ENCODE data around the gene IL17RD.

IL17RD gene

DNA sequence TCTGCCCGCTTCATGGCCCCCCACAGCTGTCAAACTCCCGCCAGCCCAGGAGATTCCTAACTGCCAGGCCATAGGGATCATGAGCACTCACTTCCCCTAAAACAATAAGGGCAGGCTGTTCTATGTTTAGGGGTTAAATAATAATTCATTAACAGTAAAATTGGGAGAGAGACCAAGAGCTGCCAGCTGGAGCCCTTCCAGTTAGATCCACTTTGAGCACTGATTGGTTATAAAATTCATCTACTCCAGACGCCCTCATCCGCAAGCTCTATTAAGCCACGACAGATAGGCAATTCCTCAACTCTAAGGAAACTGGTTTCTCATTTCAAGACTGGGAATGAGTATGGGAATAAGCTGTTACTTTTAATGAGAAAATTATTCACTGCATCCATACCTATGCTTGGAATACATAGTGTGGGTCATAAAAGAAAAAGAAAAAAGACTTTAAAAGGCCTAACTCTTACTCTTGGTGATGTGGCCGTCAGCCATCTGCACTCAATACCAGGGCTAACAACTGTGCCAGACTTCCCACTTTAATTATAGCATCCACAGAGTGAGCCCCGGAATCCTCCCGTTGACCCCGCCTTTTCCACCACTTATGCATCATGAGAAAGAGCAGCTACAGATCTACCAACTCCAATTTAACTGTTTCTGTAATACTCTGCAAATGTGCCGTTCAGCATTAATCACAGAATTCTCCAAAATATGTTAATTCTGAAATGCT is 44.5 kb downstream of the IL17RD start:
- H2BK12ac ChIP-seq (ENCODE audit: low read length) = no peak overlapping the region
- no peaks in the 10 kb centered on the region for H3K79me1 ChIP-seq (ENCODE audit: low read length)
- no peak for DNase-seq
- H4K12ac ChIP-seq (ENCODE audit: low read depth, low read length) = no peak overlapping the region
- H3K27me3 ChIP-seq (ENCODE audit: insufficient read depth, low read length) = no peaks in the 10 kb centered on the region
- no peak overlapping the region for H3K9ac ChIP-seq (ENCODE audit: low read length)
- H3K36me3 ChIP-seq (ENCODE audit: control insufficient read depth in 1 of 2, insufficient read depth in 2 of 2, low read length in 2 of 2) = no peaks in the 10 kb centered on the region
- no peaks in the 10 kb centered on the region for H3K79me2 ChIP-seq (ENCODE audit: control insufficient read depth, insufficient read depth, low read length, poor library complexity)
- H4K91ac ChIP-seq (ENCODE audit: low read depth, low read length) = no peak overlapping the region
- WGBS (ENCODE audit: extremely low coverage, insufficient coverage, insufficient read length) = no CpG with 5 or more reads among the region's 10 CpGs
- H2BK120ac ChIP-seq (ENCODE audit: insufficient read depth, low read length, poor library complexity) = no peak overlapping the region
- H3K4ac ChIP-seq (ENCODE audit: low read depth, low read length) = no peak overlapping the region
- no peaks in the 10 kb centered on the region for H3K4me1 ChIP-seq (ENCODE audit: control insufficient read depth in 1 of 2, insufficient read depth in 2 of 2, low read length in 2 of 2)
- H3K23ac ChIP-seq (ENCODE audit: low read length) = no peak overlapping the region
- H2BK5ac ChIP-seq (ENCODE audit: low read depth, low read length, poor library complexity) = no peak overlapping the region
- no peak overlapping the region for H3K27ac ChIP-seq (ENCODE audit: low read depth, low read length)
- no peaks in the 10 kb centered on the region for H3K9me3 ChIP-seq (ENCODE audit: insufficient read depth, low read depth, low read length)
- no peak overlapping the region for H3K4me2 ChIP-seq (ENCODE audit: low read length)
- H2AK5ac ChIP-seq (ENCODE audit: low read length) = no peak overlapping the region
- no peak overlapping the region for H2AFZ ChIP-seq (ENCODE audit: insufficient read depth, low read length, poor library complexity)
- H4K8ac ChIP-seq (ENCODE audit: low read depth, low read length) = no peak overlapping the region
- no peak overlapping the region for H3K14ac ChIP-seq (ENCODE audit: low read length)
- no peak overlapping the region for H3K4me3 ChIP-seq (ENCODE audit: low read depth, low read length)
- H3K18ac ChIP-seq (ENCODE audit: low read length) = no peak overlapping the region

DNA sequence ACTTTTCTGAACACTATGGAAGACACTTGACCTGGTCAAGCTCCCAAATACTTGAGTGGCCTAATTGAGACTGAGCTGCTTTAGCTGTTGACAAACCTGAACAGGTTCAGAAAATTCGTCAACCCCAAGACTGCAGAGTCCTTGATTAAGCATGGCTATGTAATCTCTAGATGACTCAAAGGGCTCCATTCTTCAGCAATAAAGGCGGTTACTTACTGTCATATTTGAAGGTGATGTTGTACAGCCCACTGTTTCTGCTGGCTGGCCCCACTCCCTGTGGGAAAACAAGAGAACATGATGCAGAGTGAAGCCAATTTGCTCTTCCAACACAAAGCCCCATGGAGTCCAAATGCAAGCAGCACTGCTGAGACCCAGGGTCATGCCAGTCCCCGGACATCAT is 45.1 kb downstream of the IL17RD start:
- WGBS (ENCODE audit: extremely low coverage, insufficient coverage, insufficient read length) = no CpG with 5 or more reads among the region's 3 CpGs
- Histone ChIP-seq H3K4me1 (ENCODE audit: control insufficient read depth in 1 of 2, insufficient read depth in 2 of 2, low read length in 2 of 2) (no peaks in the 10 kb centered on the region), H3K4ac (ENCODE audit: low read depth, low read length) (no peak overlapping the region), H3K27ac (ENCODE audit: low read depth, low read length) (no peak overlapping the region), H2AK5ac (ENCODE audit: low read length) (no peak overlapping the region), H4K91ac (ENCODE audit: low read depth, low read length) (no peak overlapping the region), H3K4me2 (ENCODE audit: low read length) (no peak overlapping the region), H2AFZ (ENCODE audit: insufficient read depth, low read length, poor library complexity) (no peak overlapping the region), H3K9ac (ENCODE audit: low read length) (no peak overlapping the region), H3K23ac (ENCODE audit: low read length) (no peak overlapping the region), H3K14ac (ENCODE audit: low read length) (no peak overlapping the region), H3K36me3 (ENCODE audit: control insufficient read depth in 1 of 2, insufficient read depth in 2 of 2, low read length in 2 of 2) (no peaks in the 10 kb centered on the region), H3K79me2 (ENCODE audit: control insufficient read depth, insufficient read depth, low read length, poor library complexity) (no peaks in the 10 kb centered on the region), H3K79me1 (ENCODE audit: low read length) (no peaks in the 10 kb centered on the region), H3K18ac (ENCODE audit: low read length) (no peak overlapping the region), H4K12ac (ENCODE audit: low read depth, low read length) (no peak overlapping the region), H2BK5ac (ENCODE audit: low read depth, low read length, poor library complexity) (no peak overlapping the region), H3K27me3 (ENCODE audit: insufficient read depth, low read length) (no peaks in the 10 kb centered on the region), H3K9me3 (ENCODE audit: insufficient read depth, low read depth, low read length) (no peaks in the 10 kb centered on the region), H2BK12ac (ENCODE audit: low read length) (no peak overlapping the region), H2BK120ac (ENCODE audit: insufficient read depth, low read length, poor library complexity) (no peak overlapping the region), H3K4me3 (ENCODE audit: low read depth, low read length) (no peak overlapping the region), H4K8ac (ENCODE audit: low read depth, low read length) (no peak overlapping the region)
- no peak for DNase-seq

DNA sequence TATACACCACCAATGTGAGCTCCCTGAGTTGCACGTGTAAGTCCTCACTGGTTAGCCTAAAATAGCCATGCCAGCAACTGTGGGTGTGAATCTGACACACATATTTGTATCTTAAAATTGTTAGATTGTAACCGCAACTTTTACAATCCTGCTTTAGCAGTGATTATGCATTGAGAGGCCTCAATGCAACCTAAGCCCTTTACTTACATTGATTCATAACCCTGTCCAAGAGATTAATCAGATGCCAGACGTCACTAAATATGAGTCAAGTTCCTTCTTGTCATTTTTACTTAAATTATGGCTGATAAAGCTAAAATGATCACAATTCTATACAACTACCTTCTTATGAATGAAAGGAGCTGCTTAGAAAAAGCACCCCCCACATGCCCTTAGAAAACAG is 46.9 kb downstream of the IL17RD start:
- Histone ChIP-seq H2BK120ac (ENCODE audit: insufficient read depth, low read length, poor library complexity) (no peak overlapping the region), H3K36me3 (ENCODE audit: control insufficient read depth in 1 of 2, insufficient read depth in 2 of 2, low read length in 2 of 2) (peaks cover 0 to 1% of the 10 kb centered on the region in 2 experiments), H2BK5ac (ENCODE audit: low read depth, low read length, poor library complexity) (no peak overlapping the region), H3K4me3 (ENCODE audit: low read depth, low read length) (no peak overlapping the region), H3K23ac (ENCODE audit: low read length) (no peak overlapping the region), H3K4me1 (ENCODE audit: control insufficient read depth in 1 of 2, insufficient read depth in 2 of 2, low read length in 2 of 2) (no peaks in the 10 kb centered on the region), H3K79me2 (ENCODE audit: control insufficient read depth, insufficient read depth, low read length, poor library complexity) (no peaks in the 10 kb centered on the region), H2AK5ac (ENCODE audit: low read length) (no peak overlapping the region), H3K27me3 (ENCODE audit: insufficient read depth, low read length) (no peaks in the 10 kb centered on the region), H3K4ac (ENCODE audit: low read depth, low read length) (no peak overlapping the region), H3K9me3 (ENCODE audit: insufficient read depth, low read depth, low read length) (no peaks in the 10 kb centered on the region), H3K18ac (ENCODE audit: low read length) (no peak overlapping the region), H3K14ac (ENCODE audit: low read length) (no peak overlapping the region), H2AFZ (ENCODE audit: insufficient read depth, low read length, poor library complexity) (no peak overlapping the region), H3K4me2 (ENCODE audit: low read length) (no peak overlapping the region), H4K8ac (ENCODE audit: low read depth, low read length) (no peak overlapping the region), H3K27ac (ENCODE audit: low read depth, low read length) (no peak overlapping the region), H3K9ac (ENCODE audit: low read length) (no peak overlapping the region), H4K12ac (ENCODE audit: low read depth, low read length) (no peak overlapping the region), H2BK12ac (ENCODE audit: low read length) (no peak overlapping the region), H3K79me1 (ENCODE audit: low read length) (no peaks in the 10 kb centered on the region), H4K91ac (ENCODE audit: low read depth, low read length) (no peak overlapping the region)
- WGBS (ENCODE audit: extremely low coverage, insufficient coverage, insufficient read length) = no CpG with 5 or more reads among the region's 3 CpGs
- no peak for DNase-seq

DNA sequence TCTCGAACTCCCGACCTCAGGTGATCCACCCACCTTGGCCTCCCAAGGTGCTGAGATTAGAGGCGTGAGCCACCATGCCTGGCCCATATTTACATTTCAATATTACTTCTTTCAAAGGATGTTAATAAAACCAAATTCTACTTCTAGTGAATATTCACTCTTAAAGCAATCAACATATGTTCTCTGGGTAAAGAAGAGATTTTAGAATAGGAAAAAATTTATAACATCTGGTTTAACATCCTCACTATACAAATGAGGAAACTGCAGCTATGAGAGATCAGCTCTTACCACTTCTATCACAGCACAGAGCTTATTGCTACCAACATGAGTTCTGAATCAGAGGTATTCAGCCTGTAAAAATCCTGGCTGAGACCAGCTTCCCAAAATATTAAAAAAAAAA is 48.7 kb downstream of the IL17RD start:
- H3K4me3 ChIP-seq (ENCODE audit: low read depth, low read length) = no peak overlapping the region

More for the DNA sequence above, 48.7 kb downstream of the IL17RD start:
- H4K91ac ChIP-seq (ENCODE audit: low read depth, low read length) = no peak overlapping the region
- no peak overlapping the region for H2AFZ ChIP-seq (ENCODE audit: insufficient read depth, low read length, poor library complexity)
- no peak overlapping the region for H2BK12ac ChIP-seq (ENCODE audit: low read length)
- H3K79me2 ChIP-seq (ENCODE audit: control insufficient read depth, insufficient read depth, low read length, poor library complexity) = no peaks in the 10 kb centered on the region
- no peak overlapping the region for H2BK5ac ChIP-seq (ENCODE audit: low read depth, low read length, poor library complexity)
- no peak overlapping the region for H3K23ac ChIP-seq (ENCODE audit: low read length)
- H4K8ac ChIP-seq (ENCODE audit: low read depth, low read length) = no peak overlapping the region
- no peaks in the 10 kb centered on the region for H3K4me1 ChIP-seq (ENCODE audit: control insufficient read depth in 1 of 2, insufficient read depth in 2 of 2, low read length in 2 of 2)
- no peaks in the 10 kb centered on the region for H3K79me1 ChIP-seq (ENCODE audit: low read length)
- no peak for DNase-seq
- H3K14ac ChIP-seq (ENCODE audit: low read length) = no peak overlapping the region
- H3K4ac ChIP-seq (ENCODE audit: low read depth, low read length) = no peak overlapping the region
- no peak overlapping the region for H2BK120ac ChIP-seq (ENCODE audit: insufficient read depth, low read length, poor library complexity)
- H3K4me2 ChIP-seq (ENCODE audit: low read length) = no peak overlapping the region
- H3K18ac ChIP-seq (ENCODE audit: low read length) = no peak overlapping the region
- no peaks in the 10 kb centered on the region for H3K9me3 ChIP-seq (ENCODE audit: insufficient read depth, low read depth, low read length)
- peaks cover 0 to 1% of the 10 kb centered on the region in 2 experiments for H3K36me3 ChIP-seq (ENCODE audit: control insufficient read depth in 1 of 2, insufficient read depth in 2 of 2, low read length in 2 of 2)
- H2AK5ac ChIP-seq (ENCODE audit: low read length) = no peak overlapping the region
- H3K9ac ChIP-seq (ENCODE audit: low read length) = no peak overlapping the region
- no peak overlapping the region for H4K12ac ChIP-seq (ENCODE audit: low read depth, low read length)
- H3K27me3 ChIP-seq (ENCODE audit: insufficient read depth, low read length) = no peaks in the 10 kb centered on the region
- WGBS (ENCODE audit: extremely low coverage, insufficient coverage, insufficient read length) = no CpG with 5 or more reads among the region's 3 CpGs
- no peak overlapping the region for H3K27ac ChIP-seq (ENCODE audit: low read depth, low read length)

All from trophoblast cell (in vitro differentiated cells and primary cell).